Fibroblast of mammary gland (primary cell): ENCODE data around the gene AK6.

Source experiments
- DNase-seq: peaks from one replicate; pipeline ENCODE4 v3.0.0-alpha.2; 2010; ENCODE audit warnings: low read depth
- H3K4me3 ChIP-seq: 2 replicates; pipeline ENCODE4 v1.5.1; 2011; ENCODE audit warnings: low read depth, mild to moderate bottlenecking, low read length, moderate library complexity; ENCODE audit not compliant: control insufficient read depth
- CTCF ChIP-seq: conservative IDR thresholded peaks from 2 replicates; pipeline ENCODE4 v1.5.1; 2011; ENCODE audit warnings: low read depth, low read length, inconsistent platforms; ENCODE audit not compliant: control insufficient read depth, insufficient read depth

Gene AK6

GRCh38 chr5:69364850-69365249 lies 4.5 kb downstream of the AK6 start:
- no peak overlapping the region for H3K4me3 ChIP-seq
- TF ChIP-seq CTCF, result no peak
- DNase-seq, result peak; percentile 64

- DNase-seq, result peak; percentile 47
- no peak overlapping the region for H3K4me3 ChIP-seq
- TF ChIP-seq CTCF, result peak; percentile 40
These were observed 4.9 kb downstream of the AK6 start for GRCh38 chr5:69364414-69364813.

- no peak overlapping the region for H3K4me3 ChIP-seq
- no peak for TF ChIP-seq CTCF
- no peak for DNase-seq
These were observed 8.9 kb downstream of the AK6 start for GRCh38 chr5:69360442-69360841.

- DNase-seq, result no peak
- H3K4me3 ChIP-seq, result no peak overlapping the region
- no peak for TF ChIP-seq CTCF
These were observed 9.6 kb downstream of the AK6 start for GRCh38 chr5:69359699-69360098.

GRCh38 chr5:69350664-69351063 lies 18.7 kb downstream of the AK6 start:
- no peak for TF ChIP-seq CTCF
- no peak overlapping the region for H3K4me3 ChIP-seq
- DNase-seq, result no peak

GRCh38 chr5:69343083-69343482 lies 26.2 kb downstream of the AK6 start:
- no peak overlapping the region for H3K4me3 ChIP-seq
- DNase-seq, result no peak
- TF ChIP-seq CTCF, result no peak

GRCh38 chr5:69341520-69342161 lies 27.7 kb downstream of the AK6 start:
- no peak for TF ChIP-seq CTCF
- peak; percentile 23 for DNase-seq
- H3K4me3 ChIP-seq, result no peak overlapping the region
